Liver (tissue), 9 donors: ENCODE results near the gene COBL. TPM values are rescaled to one million over a fixed set of nuclear protein-coding genes. Genes with fewer than 3 reads are reported as not detected.

Source experiments
- DNase-seq: peaks from one replicate; pipeline ENCODE4 v3.0.0-alpha.2; 2017; ENCODE audit warnings: low spot score
- H3K27ac ChIP-seq, 2 donors: one replicate each; pipeline ENCODE4 v1.7.0; 2013; ENCODE audit warnings: inconsistent platforms in 2 of 2, low read length in 2 of 2, control low read depth in 1 of 2, low read depth in 1 of 2, mild to moderate bottlenecking in 1 of 2
- H3K27me3 ChIP-seq, 4 donors: one replicate each; pipeline versions ENCODE4 v1.6.1 to v1.7.0; 2013; ENCODE audit warnings: low read length in 3 of 4, inconsistent platforms in 1 of 4, mild to moderate bottlenecking in 1 of 4, moderate library complexity in 1 of 4; ENCODE audit not compliant: control insufficient read depth in 4 of 4, insufficient read depth in 4 of 4
- H3K36me3 ChIP-seq, 4 donors: one replicate each; pipeline versions ENCODE4 v1.6.1 to v1.7.0; 2013; ENCODE audit warnings: low read length in 3 of 4, mild to moderate bottlenecking in 3 of 4, low read depth in 1 of 4, moderate library complexity in 1 of 4; ENCODE audit not compliant: control insufficient read depth in 4 of 4, insufficient read depth in 3 of 4
- H3K4me1 ChIP-seq, 4 donors: one replicate each; pipeline versions ENCODE4 v1.6.1 to v1.7.0; 2013; ENCODE audit warnings: low read length in 3 of 4, mild to moderate bottlenecking in 3 of 4, moderate library complexity in 1 of 4; ENCODE audit not compliant: control insufficient read depth in 4 of 4, insufficient read depth in 4 of 4
- H3K4me3 ChIP-seq, 3 donors: one replicate each; pipeline versions ENCODE4 v1.6.1 to v1.7.0; 2013; ENCODE audit warnings: low read length in 3 of 3, control low read depth in 1 of 3, low read depth in 1 of 3, mild to moderate bottlenecking in 1 of 3
- H3K9ac ChIP-seq, 2 donors: one replicate each; pipeline ENCODE4 v1.7.0; 2013; ENCODE audit warnings: low read length in 2 of 2, mild to moderate bottlenecking in 2 of 2, moderate library complexity in 2 of 2, control low read depth in 1 of 2, low read depth in 1 of 2
- H3K9me3 ChIP-seq, 4 donors: one replicate each; pipeline versions ENCODE4 v1.6.1 to v1.7.0; 2013; ENCODE audit warnings: low read length in 3 of 4; ENCODE audit not compliant: control insufficient read depth in 4 of 4
- EGR1 ChIP-seq, 2 donors: IDR thresholded peaks; 2 replicates each; pipeline ENCODE4 v1.6.1; 2016 to 2018; ENCODE audit warnings: antibody characterized with exemption in 2 of 2, low read depth in 2 of 2
- FOXA1 ChIP-seq: IDR thresholded peaks from 2 replicates; pipeline ENCODE4 v1.6.1; 2016; ENCODE audit warnings: antibody characterized with exemption
- FOXA2 ChIP-seq: IDR thresholded peaks from 2 replicates; pipeline ENCODE4 v1.6.1; 2016; ENCODE audit warnings: antibody characterized with exemption
- GABPA ChIP-seq, 2 donors: IDR thresholded peaks in 1 of 2; conservative IDR thresholded peaks in 1 of 2; 2 replicates each; pipeline ENCODE4 v1.6.1; 2016; ENCODE audit warnings: antibody characterized with exemption in 2 of 2, mild to moderate bottlenecking in 1 of 2, moderate library complexity in 1 of 2
- HNF4A ChIP-seq, 2 donors: conservative IDR thresholded peaks; 2 replicates each; pipeline ENCODE4 v1.6.1; 2016; ENCODE audit warnings: antibody characterized with exemption in 2 of 2, mild to moderate bottlenecking in 2 of 2
- HNF4G ChIP-seq: IDR thresholded peaks from 2 replicates; pipeline ENCODE4 v1.6.1; 2016; ENCODE audit warnings: antibody characterized with exemption
- JUND ChIP-seq, 2 donors: IDR thresholded peaks; 2 replicates each; pipeline ENCODE4 v1.6.1; 2016; ENCODE audit warnings: antibody characterized with exemption in 2 of 2
- MAX ChIP-seq: IDR thresholded peaks from 2 replicates; pipeline ENCODE4 v1.6.1; 2016; ENCODE audit warnings: antibody characterized with exemption
- NR2F2 ChIP-seq: IDR thresholded peaks from 2 replicates; pipeline ENCODE4 v1.6.1; 2016; ENCODE audit warnings: antibody characterized with exemption
- RAD21 ChIP-seq, 2 donors: IDR thresholded peaks; 2 replicates each; pipeline ENCODE4 v1.6.1; 2016; ENCODE audit warnings: antibody characterized with exemption in 2 of 2, mild to moderate bottlenecking in 2 of 2
- RXRA ChIP-seq, 2 donors: IDR thresholded peaks; 2 replicates each; pipeline ENCODE4 v1.6.1; 2017 to 2018; ENCODE audit warnings: antibody characterized with exemption in 2 of 2, mild to moderate bottlenecking in 1 of 2
- SP1 ChIP-seq: IDR thresholded peaks from 2 replicates; pipeline ENCODE4 v1.6.1; 2018; ENCODE audit warnings: antibody characterized with exemption, mild to moderate bottlenecking
- TAF1 ChIP-seq: conservative IDR thresholded peaks from 2 replicates; pipeline ENCODE4 v1.6.1; 2016; ENCODE audit warnings: antibody characterized with exemption, mild to moderate bottlenecking
- YY1 ChIP-seq: IDR thresholded peaks from 2 replicates; pipeline ENCODE4 v1.6.1; 2016; ENCODE audit warnings: antibody characterized with exemption, mild to moderate bottlenecking
- ZBTB33 ChIP-seq: IDR thresholded peaks from 2 replicates; pipeline ENCODE4 v1.6.1; 2016; ENCODE audit warnings: antibody characterized with exemption
- WGBS: extraction: QIAGEN DNeasy Blood & Tissue Kit; methylation state at CpG from one replicate; pipeline ENCODE4 v1.1.7; 2013; 5-methylcytosine and 5-hydroxymethylcytosine counted together
- polyA plus RNA-seq, 2 donors: library from polyadenylated mRNA; stranded (reverse) in 1 of 2; unstranded in 1 of 2; fragments of 200-250 nt in 1 of 2; fragments of >200 nt in 1 of 2; fragmentation: Nextera tagmentation in 1 of 2; extraction: Ambion mirVana in 1 of 2; gene quantifications; one replicate each; pipeline versions ENCODE4 v1.2.1 to v1.2.3, GENCODE V29; 2013 to 2015
- total RNA-seq, 2 donors: library from RNA; depleted of rRNA; stranded (reverse); fragments of >200 nt; gene quantifications; one replicate each; pipeline ENCODE4 v1.2.3, GENCODE V29; 2014
- TF ChIP-seq, protein P1 (sequence below): fragments of 150-350 bp; IDR thresholded peaks from 2 replicates; pipeline ENCODE4 v1.5.1; 2017; ENCODE audit warnings: improper control_type of control experiment, low read depth, low read length; ENCODE audit not compliant: missing input control
- donor health status: healthy.
- donor health status: healthy.
- donor health status: healthy.
- donor health status: healthy.
- donor health status: healthy.

Gene COBL
- total and polyA plus RNA-seq, 4 donors: 5.8 to 18.7 (median 10.7) TPM

GRCh38 chr7:51278797-51279196 is 37.8 kb downstream of the COBL start:
- TF ChIP-seq RAD21 (IDR thresholded peaks at IDR 0.05) (no peak), FOXA1 (no peak), FOXA2 (no peak), SP1 (no peak), ZBTB33 (no peak), EGR1 (IDR thresholded peaks at IDR 0.05; ENCODE audit: low read depth in 2 of 2) (no peak), HNF4G (no peak), TAF1 (no peak)
- Histone ChIP-seq H3K9ac (no peak overlapping the region), H3K27ac (no peak overlapping the region)

DNA sequence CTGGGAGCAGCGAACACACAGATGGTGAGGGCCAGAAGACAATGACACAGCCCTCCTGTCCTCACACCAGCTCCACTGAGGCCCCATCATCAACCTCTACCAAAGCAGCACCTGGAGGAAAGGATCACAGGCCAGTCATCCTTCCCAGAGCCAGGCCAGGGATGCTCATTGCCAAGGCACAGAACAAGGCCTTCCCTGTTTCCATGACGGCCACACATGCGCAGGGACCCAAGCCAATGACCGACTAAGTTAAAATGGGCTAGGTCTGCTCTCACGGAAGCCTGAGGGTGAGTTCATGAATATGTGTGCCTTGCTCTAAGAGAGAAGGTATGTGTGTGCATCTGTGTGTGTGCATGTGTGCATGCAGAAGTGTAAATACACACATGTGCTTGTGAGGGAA is 39.6 kb downstream of the COBL start:
- Histone ChIP-seq H3K4me1 (peaks cover 0 to 17% (median 12%) of the 10 kb centered on the region in 4 donors), H3K27ac (no peak overlapping the region), H3K9ac (no peak overlapping the region), H3K9me3 (no peaks in the 10 kb centered on the region), H3K4me3 (no peak overlapping the region), H3K27me3 (no peaks in the 10 kb centered on the region), H3K36me3 (no peaks in the 10 kb centered on the region)
- TF ChIP-seq RAD21 (IDR thresholded peaks at IDR 0.05) (no peak), SP1 (no peak), EGR1 (IDR thresholded peaks at IDR 0.05; ENCODE audit: low read depth in 2 of 2) (no peak), MAX (no peak), HNF4A (conservative IDR thresholded peaks at IDR 0.05) (no peak), ZBTB33 (no peak), GABPA (IDR thresholded peaks at IDR 0.05 in 1 of 2, conservative IDR thresholded peaks at IDR 0.05 in 1 of 2) (no peak), YY1 (no peak), RXRA (IDR thresholded peaks at IDR 0.05) (no peak), NR2F2 (no peak), HNF4G (no peak), JUND (IDR thresholded peaks at IDR 0.05) (no peak)
- TF ChIP-seq, protein P1, sequence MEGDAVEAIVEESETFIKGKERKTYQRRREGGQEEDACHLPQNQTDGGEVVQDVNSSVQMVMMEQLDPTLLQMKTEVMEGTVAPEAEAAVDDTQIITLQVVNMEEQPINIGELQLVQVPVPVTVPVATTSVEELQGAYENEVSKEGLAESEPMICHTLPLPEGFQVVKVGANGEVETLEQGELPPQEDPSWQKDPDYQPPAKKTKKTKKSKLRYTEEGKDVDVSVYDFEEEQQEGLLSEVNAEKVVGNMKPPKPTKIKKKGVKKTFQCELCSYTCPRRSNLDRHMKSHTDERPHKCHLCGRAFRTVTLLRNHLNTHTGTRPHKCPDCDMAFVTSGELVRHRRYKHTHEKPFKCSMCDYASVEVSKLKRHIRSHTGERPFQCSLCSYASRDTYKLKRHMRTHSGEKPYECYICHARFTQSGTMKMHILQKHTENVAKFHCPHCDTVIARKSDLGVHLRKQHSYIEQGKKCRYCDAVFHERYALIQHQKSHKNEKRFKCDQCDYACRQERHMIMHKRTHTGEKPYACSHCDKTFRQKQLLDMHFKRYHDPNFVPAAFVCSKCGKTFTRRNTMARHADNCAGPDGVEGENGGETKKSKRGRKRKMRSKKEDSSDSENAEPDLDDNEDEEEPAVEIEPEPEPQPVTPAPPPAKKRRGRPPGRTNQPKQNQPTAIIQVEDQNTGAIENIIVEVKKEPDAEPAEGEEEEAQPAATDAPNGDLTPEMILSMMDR: no peak
- DNase-seq: no peak
- 93% methylated on average over 5 of the region's 5 CpGs for WGBS

More at GRCh38 chr7:51278797-51279196, 37.8 kb downstream of the COBL start:
- no peak for DNase-seq
- Histone ChIP-seq H3K9me3 (no peaks in the 10 kb centered on the region), H3K4me3 (no peak overlapping the region), H3K4me1 (peaks cover 0 to 17% (median 12%) of the 10 kb centered on the region in 4 donors), H3K27me3 (no peaks in the 10 kb centered on the region), H3K36me3 (no peaks in the 10 kb centered on the region)
- 87% methylated on average over 6 of the region's 6 CpGs for WGBS
